ENCODE data around the gene CHRNA7.

CHRNA7 gene

DNA sequence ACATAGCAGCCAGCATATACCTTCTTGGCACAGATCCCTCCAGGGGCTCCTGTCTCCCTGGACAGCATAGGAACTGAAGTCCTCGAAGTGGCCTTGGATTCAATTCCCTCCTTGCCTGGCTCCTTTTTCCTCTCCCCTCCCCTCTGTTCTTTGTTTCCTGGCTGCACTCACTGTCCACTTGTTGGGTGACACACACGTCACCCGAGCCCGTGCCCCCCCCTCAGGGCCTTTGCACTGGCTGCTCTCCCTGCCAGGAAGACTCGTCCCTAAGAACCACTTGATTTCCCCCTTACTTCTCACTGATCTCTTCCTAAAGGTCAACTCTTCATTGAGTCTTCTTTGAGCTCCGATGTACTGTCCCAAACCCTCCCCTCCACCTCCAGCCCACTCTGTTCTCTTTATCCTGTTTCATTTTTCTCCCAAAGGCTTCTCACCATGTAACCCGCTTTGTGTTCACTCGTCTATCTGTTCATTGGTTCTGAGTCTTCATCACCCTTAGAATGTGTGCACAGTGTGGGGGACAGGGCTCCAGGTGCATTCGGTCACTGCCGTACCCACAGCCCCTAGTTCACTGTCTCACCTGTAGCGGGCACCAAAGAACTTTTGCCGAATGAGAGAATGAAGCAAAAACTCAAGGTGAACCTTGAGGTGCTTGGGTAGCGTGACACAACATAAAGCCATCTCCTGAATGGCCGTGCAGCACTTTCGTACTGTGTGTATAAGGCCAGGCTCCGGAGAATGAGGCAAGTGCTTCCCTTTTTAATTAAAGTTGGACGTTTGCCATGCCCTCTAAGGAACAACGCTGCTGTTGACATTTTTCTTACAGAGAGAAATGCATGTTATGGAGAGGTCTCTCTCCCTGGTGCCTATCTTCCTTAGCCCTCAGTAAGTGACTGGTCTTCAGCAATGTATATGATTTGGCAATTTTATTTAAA, 74.0 kb downstream of the CHRNA7 start:
- no peak for DNase-seq (ENCODE audit: low read depth, low spot score)
- TF ChIP-seq, protein P1, sequence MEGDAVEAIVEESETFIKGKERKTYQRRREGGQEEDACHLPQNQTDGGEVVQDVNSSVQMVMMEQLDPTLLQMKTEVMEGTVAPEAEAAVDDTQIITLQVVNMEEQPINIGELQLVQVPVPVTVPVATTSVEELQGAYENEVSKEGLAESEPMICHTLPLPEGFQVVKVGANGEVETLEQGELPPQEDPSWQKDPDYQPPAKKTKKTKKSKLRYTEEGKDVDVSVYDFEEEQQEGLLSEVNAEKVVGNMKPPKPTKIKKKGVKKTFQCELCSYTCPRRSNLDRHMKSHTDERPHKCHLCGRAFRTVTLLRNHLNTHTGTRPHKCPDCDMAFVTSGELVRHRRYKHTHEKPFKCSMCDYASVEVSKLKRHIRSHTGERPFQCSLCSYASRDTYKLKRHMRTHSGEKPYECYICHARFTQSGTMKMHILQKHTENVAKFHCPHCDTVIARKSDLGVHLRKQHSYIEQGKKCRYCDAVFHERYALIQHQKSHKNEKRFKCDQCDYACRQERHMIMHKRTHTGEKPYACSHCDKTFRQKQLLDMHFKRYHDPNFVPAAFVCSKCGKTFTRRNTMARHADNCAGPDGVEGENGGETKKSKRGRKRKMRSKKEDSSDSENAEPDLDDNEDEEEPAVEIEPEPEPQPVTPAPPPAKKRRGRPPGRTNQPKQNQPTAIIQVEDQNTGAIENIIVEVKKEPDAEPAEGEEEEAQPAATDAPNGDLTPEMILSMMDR (IDR thresholded peaks at IDR 0.05; ENCODE audit: insufficient read depth, low read length, missing control alignments): no peak
- ChIA-PET CTCF (no interaction called here), POLR2A (no interaction called here)
- no peak overlapping the region for H3K4me3 ChIP-seq (ENCODE audit: low read depth, low read length)

DNA sequence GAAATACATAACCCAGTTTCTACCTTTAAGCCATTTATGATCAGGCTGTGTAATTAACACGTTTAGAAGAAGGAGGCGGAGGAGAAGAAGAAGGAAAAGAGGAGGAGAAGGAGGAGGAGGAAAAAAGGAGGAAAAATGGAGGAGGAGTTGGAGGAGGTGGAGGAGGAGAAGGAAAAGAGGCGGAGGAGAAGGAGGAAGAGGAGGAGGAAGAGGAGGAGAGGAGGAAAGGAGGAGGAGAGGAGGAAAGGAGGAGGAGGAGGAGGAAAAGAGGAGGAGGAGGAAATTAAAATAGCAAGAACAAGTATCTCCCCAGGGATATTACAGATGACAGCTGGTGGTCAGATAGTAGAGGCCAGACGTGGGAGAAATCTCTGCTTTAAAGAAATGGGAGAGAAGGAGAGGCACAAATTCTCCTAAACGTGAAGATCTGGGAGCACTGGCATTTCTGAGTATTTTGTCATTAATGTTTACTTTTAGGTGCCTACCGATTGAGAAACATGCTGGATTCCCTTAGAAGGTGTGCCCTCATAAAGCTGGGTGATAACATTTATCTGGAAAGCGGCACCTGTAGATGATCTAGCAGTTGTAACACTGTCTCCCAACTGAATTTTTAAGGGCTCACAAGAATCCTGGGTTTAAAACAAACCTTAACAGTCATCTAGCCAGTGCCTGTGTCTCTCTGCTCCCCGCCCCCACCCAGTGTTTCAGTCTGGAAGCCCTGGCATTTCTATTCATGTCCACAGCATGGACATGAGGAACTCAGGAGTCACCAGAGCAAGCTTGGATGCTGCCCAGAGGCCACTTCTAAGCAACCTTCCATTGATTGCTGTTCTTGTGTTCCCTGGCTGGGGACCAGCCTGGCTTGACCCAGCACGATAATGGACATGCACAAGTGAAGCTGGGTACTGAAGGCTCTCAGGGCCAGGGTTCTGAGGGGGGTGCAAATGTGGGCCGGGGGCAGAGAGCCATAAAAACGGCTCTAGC, 75.2 kb downstream of the CHRNA7 start:
- ChIA-PET POLR2A (no interaction called here), CTCF (no interaction called here)
- TF ChIP-seq, protein P1 (IDR thresholded peaks at IDR 0.05; ENCODE audit: insufficient read depth, low read length, missing control alignments): no peak

DNA sequence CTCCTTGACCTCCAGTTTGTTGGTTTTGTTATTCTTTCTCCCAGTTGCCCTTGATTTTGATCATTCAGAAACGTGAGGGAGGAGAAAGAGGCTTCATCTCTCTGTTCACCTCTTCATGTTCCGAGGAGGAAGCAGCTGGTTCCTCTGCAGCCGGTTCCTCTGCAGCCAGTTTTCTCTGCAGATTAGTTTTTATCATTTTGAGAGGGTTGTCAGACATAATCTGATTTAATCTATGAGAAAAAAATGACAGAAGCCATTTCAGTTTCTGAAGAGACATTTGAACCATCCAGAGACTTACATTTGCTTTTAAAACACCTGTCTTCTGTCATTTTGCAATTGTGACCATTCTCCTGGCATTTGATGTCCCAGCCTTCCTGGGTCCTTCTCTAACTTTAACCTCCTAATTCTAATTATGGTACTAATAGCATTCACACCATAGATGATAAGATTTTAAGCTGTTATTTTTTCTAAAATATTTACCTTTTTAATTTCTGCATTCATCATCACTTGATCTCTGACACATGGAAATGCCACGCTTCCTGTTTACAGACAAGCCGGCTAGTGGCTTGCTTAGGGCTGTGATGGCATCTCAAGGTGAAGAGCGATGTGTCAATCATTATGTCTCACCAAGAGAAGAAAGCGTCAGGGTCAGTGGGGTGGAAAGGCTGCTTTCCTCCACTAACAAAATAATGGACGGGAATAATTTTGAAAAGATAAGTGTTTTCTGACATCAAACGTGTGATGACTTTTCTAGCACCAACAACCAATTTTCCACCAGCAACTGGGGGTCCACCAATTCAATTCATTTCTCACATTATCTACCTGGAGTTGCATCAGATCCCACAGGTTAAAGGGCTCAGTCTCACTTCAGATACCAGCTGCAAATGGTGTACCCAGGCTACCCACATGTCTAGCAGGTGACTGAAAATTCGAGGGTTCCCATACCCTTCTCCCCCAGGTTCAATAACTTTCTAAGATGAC, 76.4 kb downstream of the CHRNA7 start:
- no peak for DNase-seq (ENCODE audit: low read depth, low spot score)
- ChIA-PET CTCF (no interaction called here), POLR2A (no interaction called here)
- TF ChIP-seq, protein P1 (IDR thresholded peaks at IDR 0.05; ENCODE audit: insufficient read depth, low read length, missing control alignments): no peak
- no peak overlapping the region for H3K4me3 ChIP-seq (ENCODE audit: low read depth, low read length)

More for the DNA sequence above, 75.2 kb downstream of the CHRNA7 start:
- no peak overlapping the region for H3K4me3 ChIP-seq (ENCODE audit: low read depth, low read length)
- DNase-seq (ENCODE audit: low read depth, low spot score): no peak

DNA sequence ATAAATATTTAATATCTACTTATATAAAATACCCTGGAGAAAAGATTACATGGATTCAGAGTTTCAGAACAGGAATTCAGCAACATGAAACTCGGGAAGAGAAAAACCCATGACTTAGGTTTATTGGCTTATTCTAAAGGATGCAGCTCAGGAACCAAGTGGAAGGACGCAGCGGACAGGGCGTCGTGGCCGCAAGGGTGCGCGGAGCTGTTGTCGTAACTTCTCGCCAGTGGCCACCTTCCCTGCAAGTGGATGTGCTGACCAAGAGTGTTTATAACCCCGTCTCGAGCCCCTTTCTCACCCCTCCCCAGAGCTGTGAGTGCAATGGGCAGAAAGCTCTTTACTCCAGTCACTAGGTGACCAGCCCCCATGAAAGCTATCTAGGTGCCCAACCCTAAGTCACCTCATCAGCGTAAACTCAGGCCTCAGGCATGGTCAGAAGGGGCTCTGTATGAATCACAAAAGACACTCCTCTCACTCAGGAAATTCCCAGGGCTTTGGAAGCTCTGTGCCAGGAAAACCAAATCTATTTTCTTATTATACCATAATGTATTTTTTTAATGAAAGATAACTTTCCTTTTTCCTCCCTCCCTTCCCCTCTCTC, 77.3 kb downstream of the CHRNA7 start:
- no peak overlapping the region for H3K4me3 ChIP-seq (ENCODE audit: low read depth, low read length)
- DNase-seq (ENCODE audit: low read depth, low spot score): no peak
- CTCF ChIA-PET: no interaction called here
- TF ChIP-seq, protein P1 (IDR thresholded peaks at IDR 0.05; ENCODE audit: insufficient read depth, low read length, missing control alignments): no peak
- POLR2A ChIA-PET: no interaction called here

DNA sequence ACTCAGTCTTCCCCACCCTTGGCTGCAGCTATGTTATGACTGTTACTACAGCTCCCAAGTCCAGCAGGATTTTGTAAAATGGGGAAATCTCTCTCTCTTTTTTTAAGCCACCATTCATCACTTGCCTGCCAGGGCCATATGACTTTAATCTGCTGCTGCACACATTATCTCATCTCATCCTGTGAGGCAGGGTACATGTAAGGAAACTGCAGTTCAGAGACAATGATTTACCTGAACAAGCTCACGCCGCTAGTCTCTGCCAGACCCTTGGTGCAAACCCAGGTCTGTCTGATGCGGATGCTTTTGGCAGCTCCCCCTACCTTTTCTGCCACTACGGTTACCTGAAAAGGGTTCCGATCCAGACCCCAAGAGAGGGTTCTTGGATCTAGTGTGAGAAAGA, 78.3 kb downstream of the CHRNA7 start:
- POLR2A ChIA-PET: no interaction called here
- no peak overlapping the region for H3K4me3 ChIP-seq (ENCODE audit: low read depth, low read length)
- TF ChIP-seq, protein P1 (IDR thresholded peaks at IDR 0.05; ENCODE audit: insufficient read depth, low read length, missing control alignments): no peak
- no peak for DNase-seq (ENCODE audit: low read depth, low spot score)
- CTCF ChIA-PET: no interaction called here

All from AG04449 (cell line).